Mammary epithelial cell (primary cell): ENCODE data around the gene ANKZF1.
A peak's percentile ranks its signal among the peaks of the same experiment; 100 is the strongest.

Source experiments
- CTCF ChIP-seq, 2 donors: IDR thresholded peaks in 1 of 2; conservative IDR thresholded peaks in 1 of 2; 2 replicates each; pipeline ENCODE4 v1.5.1; 2011 to 2012; ENCODE audit warnings: inconsistent platforms in 2 of 2, low read length in 2 of 2, mild to moderate bottlenecking in 2 of 2, control low read depth in 1 of 2, low read depth in 1 of 2; ENCODE audit not compliant: insufficient read depth in 1 of 2; ENCODE audit errors: extremely low read depth in 1 of 2
- EZH2 ChIP-seq: IDR thresholded peaks from 2 replicates; pipeline ENCODE4 v1.6.1; 2012; ENCODE audit warnings: low read length, inconsistent platforms, borderline replicate concordance

DNA sequence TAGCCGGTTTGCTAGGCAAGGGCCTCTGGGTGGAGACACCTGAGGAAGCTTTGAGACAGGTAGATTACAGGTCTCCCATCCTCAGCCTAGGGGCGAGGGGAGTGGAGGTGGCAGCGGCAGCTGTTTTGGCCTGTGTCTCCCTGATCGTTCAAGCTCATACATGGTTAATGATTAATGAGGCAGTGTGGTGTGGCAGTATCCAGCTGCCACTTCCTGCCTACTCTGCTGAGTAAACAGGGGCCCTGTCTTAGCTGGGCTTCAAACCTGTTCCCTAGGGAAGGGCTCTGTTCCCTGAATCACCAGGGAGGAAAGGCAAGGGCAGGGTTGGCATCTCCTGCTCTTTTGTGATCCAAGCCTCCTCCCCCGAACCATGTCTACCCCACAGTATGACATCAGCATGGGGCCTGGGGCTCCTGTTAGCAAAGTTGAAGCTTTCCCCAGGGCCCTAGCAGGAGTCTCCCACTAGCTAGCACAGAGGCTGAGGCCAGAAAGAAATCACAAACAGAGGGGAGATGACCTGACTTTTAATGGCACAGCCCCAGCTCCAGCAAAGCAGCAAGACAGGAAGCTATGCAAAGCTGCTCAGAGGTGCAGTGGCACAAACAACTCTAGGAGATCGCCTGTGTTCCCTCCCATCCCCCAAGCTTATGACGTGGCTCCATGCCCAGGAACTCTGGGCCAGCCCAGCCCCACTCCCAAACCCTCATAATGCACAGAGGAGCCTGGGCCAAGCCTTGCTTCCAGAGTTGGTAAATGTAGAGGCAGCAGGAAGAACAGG is 19.8 kb downstream of the ANKZF1 start:
- TF ChIP-seq CTCF (conservative IDR thresholded peaks at IDR 0.05 in 1 of 2, IDR thresholded peaks at IDR 0.05 in 1 of 2; ENCODE audit: extremely low read depth in 1 of 2, insufficient read depth in 1 of 2, low read depth in 1 of 2, low read length in 2 of 2) = peak in 1 of 2 donors; percentile 17
- TF ChIP-seq EZH2 = no peak
